ENCODE measurements around the gene MDC1. TPM values are rescaled to one million over a fixed set of nuclear protein-coding genes. Genes with fewer than 3 reads are reported as not detected.

MDC1 gene
- total and polyA plus RNA-seq, 2 donors (not counting 3 experiments of a cell fraction or from before 2014, with no cell fraction given) = 16.8 to 42.3 TPM

DNA sequence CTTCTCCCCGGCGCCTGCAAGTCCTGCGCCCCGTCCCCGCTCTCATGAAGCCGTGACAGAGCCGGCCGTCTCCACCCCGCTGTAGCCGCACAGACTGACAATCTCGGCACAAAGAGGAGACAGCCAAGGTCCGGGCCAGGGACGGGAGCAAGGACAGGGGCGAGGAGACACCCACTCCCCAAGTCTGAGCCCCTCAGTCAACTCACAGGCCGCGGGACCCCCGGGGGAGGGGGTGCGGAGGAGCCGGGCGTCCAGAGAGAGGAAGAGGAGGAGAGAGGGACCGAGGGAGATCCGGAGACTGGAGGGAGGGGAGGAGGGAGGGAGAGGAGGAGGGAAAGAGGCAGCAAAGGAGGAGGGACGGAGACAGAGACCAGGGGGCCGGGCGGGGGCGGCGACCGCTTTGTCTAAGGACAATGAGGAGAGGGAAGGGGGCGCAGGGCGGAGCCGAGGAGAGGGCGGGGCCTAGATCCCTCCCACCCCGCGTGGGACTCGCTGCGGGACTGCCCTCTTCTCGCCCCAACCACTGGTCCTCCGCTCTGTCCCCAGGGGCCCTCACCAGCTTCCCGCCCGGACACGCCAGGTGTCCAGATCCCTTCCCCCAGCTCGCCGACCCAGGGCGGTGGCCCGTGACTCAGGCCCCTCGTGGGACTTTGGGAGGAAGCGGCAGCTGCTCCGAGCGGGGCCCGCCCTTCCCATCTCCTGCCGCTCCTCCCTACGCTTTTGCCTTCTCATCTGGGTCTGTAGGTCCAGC is 30.0 kb downstream of the MDC1 start:
- dilution Hi-C loops (cut with MboI; ENCODE audit: extremely low pct_ligation_motif_present, low sequenced_read_pairs) = no loop called here
- no peaks in the 10 kb centered on the region for H3K36me3 ChIP-seq (ENCODE audit: control insufficient read depth in 2 of 2, extremely low read depth in 1 of 2, insufficient read depth in 2 of 2, low read length in 2 of 2)
- H3K9me3 ChIP-seq (replicated peaks; ENCODE audit: control insufficient read depth, insufficient read depth, low read length) = no peaks in the 10 kb centered on the region
- H3K27ac ChIP-seq (ENCODE audit: insufficient read depth, low read depth, low read length) = peak overlapping the region; percentile 93
- ChIA-PET POLR2A (interaction anchor here (1.7 to 1.8 kb wide), 2 partner anchors 8 to 30 kb away, joined by 7 to 9 read pairs; partner anchors contain the start of gene MDC1), CTCF (interaction anchor here (1.0 to 2.5 kb wide), 9 partner anchors 8 to 135 kb away, joined by 3 to 32 read pairs (median 7); partner anchors contain the start of genes DHX16 and MDC1)
- FAIRE-seq (peak; percentile 99), DNase-seq (ENCODE audit: low read depth, low spot score) (peak; percentile 93)
- H2AFZ ChIP-seq (ENCODE audit: low read depth, low read length) = peak overlapping the region; percentile 21
- no TSS peak for BruUV-seq (replicated peaks)
- intact Hi-C loops (cut with micrococcal nuclease) = loop anchor here (1.0 kb wide), 3 partner anchors 8 to 130 kb away; partner anchors contain the start of genes MDC1 and PRR3
- H3K9me1 ChIP-seq (replicated peaks; ENCODE audit: control insufficient read depth, extremely low read depth, insufficient read depth, low read length) = no peaks in the 10 kb centered on the region
- H3K4me1 ChIP-seq (ENCODE audit: control insufficient read depth, extremely low read depth, insufficient read depth, low read length) = peaks cover 33% of the 10 kb centered on the region
- peaks cover 66% of the 10 kb centered on the region for H3K79me2 ChIP-seq (ENCODE audit: control insufficient read depth, insufficient read depth, low read length)
- peak overlapping the region; percentile 73 for H3K4me2 ChIP-seq (ENCODE audit: insufficient read depth, low read length)
- TF ChIP-seq POLR2A (IDR thresholded peaks at IDR 0.05; ENCODE audit: low read depth, low read length) (peak; percentile 96), FOS (IDR thresholded peaks at IDR 0.05; ENCODE audit: borderline replicate concordance, insufficient read depth, low read length) (peak; percentile 77), MYC (IDR thresholded peaks at IDR 0.05; ENCODE audit: low read depth, low read length) (peak; percentile 79), EZH2 (IDR thresholded peaks at IDR 0.05; ENCODE audit: borderline replicate concordance, low read depth, low read length, severe bottlenecking) (no peak), POLR2AphosphoS5 (IDR thresholded peaks at IDR 0.05; ENCODE audit: insufficient read depth, low read depth, low read length) (peak; percentile 99), GATA2 (IDR thresholded peaks at IDR 0.05; ENCODE audit: insufficient read depth, insufficient read length, low read depth, low read length) (no peak), JUN (IDR thresholded peaks at IDR 0.05; ENCODE audit: borderline replicate concordance, insufficient read depth, insufficient read length, low read depth) (peak; percentile 30), MAX (IDR thresholded peaks at IDR 0.05; ENCODE audit: insufficient read depth, insufficient read length) (peak; percentile 44)
- TF ChIP-seq, protein P1, sequence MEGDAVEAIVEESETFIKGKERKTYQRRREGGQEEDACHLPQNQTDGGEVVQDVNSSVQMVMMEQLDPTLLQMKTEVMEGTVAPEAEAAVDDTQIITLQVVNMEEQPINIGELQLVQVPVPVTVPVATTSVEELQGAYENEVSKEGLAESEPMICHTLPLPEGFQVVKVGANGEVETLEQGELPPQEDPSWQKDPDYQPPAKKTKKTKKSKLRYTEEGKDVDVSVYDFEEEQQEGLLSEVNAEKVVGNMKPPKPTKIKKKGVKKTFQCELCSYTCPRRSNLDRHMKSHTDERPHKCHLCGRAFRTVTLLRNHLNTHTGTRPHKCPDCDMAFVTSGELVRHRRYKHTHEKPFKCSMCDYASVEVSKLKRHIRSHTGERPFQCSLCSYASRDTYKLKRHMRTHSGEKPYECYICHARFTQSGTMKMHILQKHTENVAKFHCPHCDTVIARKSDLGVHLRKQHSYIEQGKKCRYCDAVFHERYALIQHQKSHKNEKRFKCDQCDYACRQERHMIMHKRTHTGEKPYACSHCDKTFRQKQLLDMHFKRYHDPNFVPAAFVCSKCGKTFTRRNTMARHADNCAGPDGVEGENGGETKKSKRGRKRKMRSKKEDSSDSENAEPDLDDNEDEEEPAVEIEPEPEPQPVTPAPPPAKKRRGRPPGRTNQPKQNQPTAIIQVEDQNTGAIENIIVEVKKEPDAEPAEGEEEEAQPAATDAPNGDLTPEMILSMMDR (IDR thresholded peaks at IDR 0.05; ENCODE audit: extremely low read depth in 1 of 2, insufficient read depth in 1 of 2, low read depth in 1 of 2, low read length in 2 of 2) = no peak
- H3K9ac ChIP-seq (replicated peaks; ENCODE audit: extremely low read depth, insufficient read depth, low read length) = peak overlapping the region; percentile 95
- H4K20me1 ChIP-seq (replicated peaks; ENCODE audit: control insufficient read depth, extremely low read depth, insufficient read depth, low read length) = no peaks in the 10 kb centered on the region
- H3K27me3 ChIP-seq (ENCODE audit: control insufficient read depth in 2 of 2, insufficient read depth in 2 of 2, low read length in 2 of 2) = no peaks in the 10 kb centered on the region
- H3K4me3 ChIP-seq (replicated peaks in 1 of 3; ENCODE audit: insufficient read depth in 1 of 3, low read depth in 1 of 3, low read length in 3 of 3) = peak overlapping the region; percentile 76 to 92 (median 81)

All from endothelial cell of umbilical vein (primary cell).